HL-60 (cell line): ENCODE results near the gene ZNF410.
A peak's percentile ranks its signal among the peaks of the same experiment; 100 is the strongest.

Experiments
- DNase-seq, 2 experiments: peaks; one replicate each; pipeline ENCODE4 v3.0.0-alpha.2; 2010 to 2020; ENCODE audit warnings: low read depth in 1 of 2, low spot score in 1 of 2
- H3K27ac ChIP-seq: fragments of 250-450 bp; sonication (Bioruptor Pico); replicated peaks from 2 replicates; pipeline ENCODE4 v1.5.1; 2020; ENCODE audit warnings: mild to moderate bottlenecking, moderate library complexity
- H3K27me3 ChIP-seq: fragments of 250-450 bp; sonication (Bioruptor Pico); 2 replicates; pipeline ENCODE4 v1.5.1; 2021; ENCODE audit warnings: mild to moderate bottlenecking, moderate library complexity; ENCODE audit not compliant: insufficient read depth, poor library complexity, severe bottlenecking
- H3K4me3 ChIP-seq: replicated peaks from 2 replicates; pipeline ENCODE4 v1.5.1; 2011; ENCODE audit warnings: mild to moderate bottlenecking, control low read depth, low read length; ENCODE audit not compliant: insufficient read depth
- CTCF ChIP-seq: IDR thresholded peaks from one replicate; pipeline ENCODE4 v1.5.1; 2011; ENCODE audit warnings: low read length, control low read depth, inconsistent platforms; ENCODE audit not compliant: insufficient read depth
- GABPA ChIP-seq: IDR thresholded peaks from 2 replicates; pipeline ENCODE4 v1.6.1; 2012; ENCODE audit warnings: low read depth
- POLR2AphosphoS5 ChIP-seq: IDR thresholded peaks from 2 replicates; pipeline ENCODE4 v1.6.1; 2012; ENCODE audit warnings: low read depth
- REST ChIP-seq: IDR thresholded peaks from 2 replicates; pipeline ENCODE4 v1.6.1; 2012; ENCODE audit warnings: low read depth; ENCODE audit not compliant: insufficient replicate concordance
- SPI1 ChIP-seq: IDR thresholded peaks from 2 replicates; pipeline ENCODE4 v1.6.1; 2012; ENCODE audit warnings: low read depth, mild to moderate bottlenecking, borderline replicate concordance

Gene ZNF410

GRCh38 chr14:73842851-73843250 lies 43.8 kb upstream of the ZNF410 start:
- Histone ChIP-seq H3K4me3 (no peak overlapping the region), H3K27ac (no peak overlapping the region), H3K27me3 (no peaks in the 10 kb centered on the region)
- no peak for TF ChIP-seq CTCF
- no peak for TF ChIP-seq REST
- peak in 1 of 2 experiments; percentile 31 for DNase-seq

- TF ChIP-seq GABPA = no peak
- TF ChIP-seq POLR2AphosphoS5 = no peak
- no peak for TF ChIP-seq SPI1
- TF ChIP-seq REST = no peak
- no peak for TF ChIP-seq CTCF
- no peak overlapping the region for H3K4me3 ChIP-seq
- H3K27ac ChIP-seq = no peak overlapping the region
- DNase-seq = no peak
- no peaks in the 10 kb centered on the region for H3K27me3 ChIP-seq
Measured at GRCh38 chr14:73843296-73843695, 43.4 kb upstream of the ZNF410 start.

GRCh38 chr14:73846947-73847346 lies 39.7 kb upstream of the ZNF410 start:
- no peak for DNase-seq
- no peak overlapping the region for H3K27ac ChIP-seq
- no peaks in the 10 kb centered on the region for H3K27me3 ChIP-seq
- no peak overlapping the region for H3K4me3 ChIP-seq
- TF ChIP-seq SPI1 (no peak), GABPA (no peak), REST (no peak), CTCF (no peak), POLR2AphosphoS5 (no peak)
